ENCODE results near the gene MGST3.
"Not testable (repeated sequence)": the region's sequence is repeated elsewhere in the genome, so short reads cannot be mapped to it uniquely, and the experiment has no call there.

MGST3 gene

DNA sequence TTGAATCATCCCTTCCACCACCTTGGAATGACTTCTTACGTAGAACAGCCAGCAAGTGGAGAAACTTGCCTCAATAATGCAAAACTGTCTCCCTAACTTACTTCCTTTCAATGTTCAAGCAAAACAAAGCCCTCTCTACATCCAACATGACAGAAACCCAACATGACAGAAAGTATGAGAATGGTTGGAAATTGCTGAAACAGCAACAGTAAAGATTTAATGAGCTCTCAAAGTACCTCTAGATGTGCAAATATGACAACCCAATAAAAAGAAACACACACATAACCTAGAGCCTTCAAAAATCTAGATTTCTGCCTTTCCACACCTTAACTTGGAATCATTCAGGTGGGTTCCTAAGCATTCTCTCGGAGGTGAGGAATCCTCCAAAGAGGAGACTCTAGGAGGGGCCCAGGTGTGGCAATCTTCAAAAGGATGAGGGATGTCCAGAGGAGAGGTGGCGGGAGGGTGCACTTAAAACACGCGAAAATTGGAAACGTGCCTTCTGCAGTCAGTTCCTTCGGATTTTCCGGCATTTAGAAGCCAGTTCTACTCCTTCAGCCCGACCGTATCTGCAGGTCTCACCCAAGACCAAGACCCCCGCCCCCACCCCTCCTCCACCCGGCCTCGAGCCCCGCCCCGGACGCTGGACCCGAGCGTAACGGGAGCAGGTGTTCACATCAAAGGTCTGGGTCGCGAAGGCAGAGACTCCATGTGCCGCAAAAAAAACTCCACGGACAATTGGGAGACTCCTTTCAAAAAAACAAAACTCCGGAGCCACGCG is 996 bp upstream of the MGST3 start:
- peak in 1 of 2 experiments; percentile 7 for DNase-seq

DNA sequence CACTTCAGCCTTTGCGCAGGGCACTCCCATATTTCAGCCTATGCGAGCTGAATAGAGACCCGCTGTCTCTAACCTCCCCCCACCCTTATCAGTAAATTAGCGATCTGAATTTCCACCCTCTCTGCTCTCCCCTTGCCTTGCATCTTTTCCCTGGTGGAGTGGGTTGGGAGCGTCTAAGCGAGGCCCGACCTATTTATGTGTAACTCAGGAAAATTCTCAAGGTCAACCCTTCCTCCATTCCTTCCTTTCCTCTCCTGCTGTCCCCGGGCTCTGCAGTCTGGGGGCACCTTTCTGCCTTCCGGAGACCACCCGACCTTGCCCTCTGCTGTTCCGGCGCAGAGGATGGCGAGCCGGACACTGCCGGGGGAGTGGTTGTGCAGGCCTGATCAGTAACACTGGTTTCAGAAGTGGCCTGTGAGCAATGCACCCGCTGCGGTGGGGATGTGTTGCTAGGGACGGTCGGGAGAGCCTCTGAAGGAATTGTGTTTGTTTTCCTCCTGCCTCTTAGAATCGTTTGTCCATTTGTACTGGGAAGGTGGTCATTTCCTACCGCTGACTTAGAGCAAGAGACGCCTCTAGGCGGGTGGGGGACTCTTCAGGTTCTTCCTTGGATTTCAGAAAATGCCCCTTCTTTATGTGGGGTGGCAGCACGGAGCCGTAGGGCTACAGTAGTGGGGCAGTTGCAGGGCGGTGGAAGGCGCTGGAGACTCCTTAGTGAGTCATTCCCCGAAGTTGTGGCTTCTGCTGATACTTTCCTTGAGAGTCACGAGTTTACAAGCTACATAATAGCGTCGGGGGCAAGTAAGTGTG is 513 bp downstream of the MGST3 start:
- DNase-seq, result peak; percentile 45 to 67

DNA sequence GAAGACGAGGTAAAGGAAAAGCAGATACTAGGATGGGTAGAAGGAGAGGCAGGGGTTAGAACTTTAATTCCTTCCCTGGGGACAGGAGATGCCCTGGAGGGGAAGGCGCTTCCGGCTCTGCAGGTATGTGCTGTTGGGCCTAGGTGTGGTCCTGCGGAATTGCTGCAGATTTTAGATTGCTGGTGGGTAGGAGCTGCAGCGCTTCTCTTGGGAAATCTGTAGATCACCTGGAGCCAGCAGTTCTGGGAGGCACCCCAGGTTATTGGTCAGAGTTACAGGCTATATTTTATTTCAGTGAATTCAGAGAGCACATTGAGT is 1.1 kb downstream of the MGST3 start:
- no peak for DNase-seq

DNA sequence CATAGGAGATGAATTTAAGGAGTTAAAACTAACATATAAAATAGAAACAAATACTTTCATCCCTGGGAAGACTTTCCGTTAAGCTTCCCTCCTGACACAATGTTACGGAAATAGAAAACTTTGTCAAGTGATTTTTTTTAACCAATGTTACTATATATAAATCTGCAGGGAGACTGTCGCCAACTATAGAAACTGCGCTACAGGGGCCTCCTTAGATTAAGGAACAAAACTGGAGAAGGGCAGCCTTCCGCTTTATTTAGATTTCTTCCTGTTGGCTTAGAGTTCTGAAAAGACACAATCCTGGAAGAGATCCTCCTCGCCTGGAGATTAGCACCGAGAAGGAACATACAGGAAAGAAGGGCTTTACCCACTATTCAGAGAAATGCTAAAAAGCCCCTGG is 1.5 kb downstream of the MGST3 start:
- DNase-seq, result peak; percentile 11 to 12

DNA sequence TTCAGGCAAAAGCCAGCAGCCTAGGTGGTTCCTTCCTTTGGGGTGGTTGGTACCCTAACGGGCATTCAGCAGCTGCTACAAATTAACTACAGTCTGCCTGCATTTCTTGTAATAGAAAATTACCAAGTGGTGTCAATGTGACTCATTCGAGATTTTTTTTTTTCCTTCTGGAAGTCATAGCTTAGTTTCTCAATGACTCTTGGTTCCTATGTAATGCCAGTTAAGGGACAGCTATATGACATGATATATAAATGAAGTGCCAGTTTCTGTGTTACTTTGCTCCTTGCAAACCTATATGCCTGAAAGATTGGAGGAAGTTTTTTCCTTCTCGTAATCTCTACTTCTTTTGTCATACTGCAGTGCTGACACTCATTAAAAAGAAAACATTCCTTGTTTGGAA is 2.6 kb downstream of the MGST3 start:
- DNase-seq, result peak in 1 of 2 experiments; percentile 21

DNA sequence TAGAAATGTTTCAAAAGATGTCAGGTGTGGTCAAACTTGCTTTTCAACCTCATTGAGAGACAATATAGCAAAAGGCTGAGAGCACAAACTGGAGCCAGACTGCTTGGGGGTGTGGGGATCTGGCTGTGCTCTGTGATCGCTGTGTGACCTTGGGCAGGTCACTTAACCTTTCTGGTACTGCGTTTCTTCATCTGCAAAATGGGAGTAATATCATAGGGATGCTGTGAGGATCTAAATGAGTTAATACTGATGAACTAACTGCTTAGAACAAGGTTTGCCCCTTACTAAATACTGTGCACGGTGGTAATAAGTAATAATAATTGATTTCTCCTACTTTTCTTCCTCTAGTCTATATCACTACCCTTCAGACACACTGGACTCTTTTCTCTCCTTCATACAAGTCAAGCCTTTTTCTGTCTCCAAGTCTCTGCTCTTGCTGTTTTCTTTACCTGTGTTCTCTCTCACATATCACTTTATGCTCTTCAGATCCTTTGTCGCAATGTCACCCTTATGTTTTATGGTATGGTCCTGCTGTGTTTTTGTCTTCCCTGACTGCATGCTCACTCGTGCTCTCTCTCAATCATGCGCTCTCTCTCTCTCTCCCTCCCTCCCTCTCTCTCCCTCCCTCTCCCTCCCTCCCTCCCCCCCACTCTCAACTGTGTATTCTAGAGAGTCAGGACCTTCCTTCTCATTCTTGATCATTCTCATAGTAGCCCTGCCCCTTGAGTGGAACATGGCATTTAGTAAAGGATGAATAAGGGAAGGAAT is 3.3 kb downstream of the MGST3 start:
- DNase-seq, result no peak

DNA sequence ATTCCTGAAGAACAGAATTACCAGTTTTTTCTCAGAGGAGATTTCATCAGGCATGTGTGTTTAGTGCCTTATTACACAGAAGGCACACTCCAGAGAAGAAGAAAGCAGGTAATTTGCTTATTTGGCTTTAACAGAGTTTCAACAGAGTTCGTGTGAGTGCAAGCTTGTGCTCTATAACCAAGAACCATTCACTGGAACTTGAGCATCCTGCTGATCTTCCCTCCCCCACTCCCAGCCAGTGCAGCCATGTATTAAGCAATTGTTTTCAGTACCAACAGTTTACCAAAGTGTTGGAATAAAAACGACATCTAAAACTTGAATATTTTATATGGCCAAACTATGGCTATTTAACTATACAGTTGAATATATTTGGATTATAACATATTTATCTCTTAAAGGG is 4.3 kb downstream of the MGST3 start:
- no peak for DNase-seq

DNA sequence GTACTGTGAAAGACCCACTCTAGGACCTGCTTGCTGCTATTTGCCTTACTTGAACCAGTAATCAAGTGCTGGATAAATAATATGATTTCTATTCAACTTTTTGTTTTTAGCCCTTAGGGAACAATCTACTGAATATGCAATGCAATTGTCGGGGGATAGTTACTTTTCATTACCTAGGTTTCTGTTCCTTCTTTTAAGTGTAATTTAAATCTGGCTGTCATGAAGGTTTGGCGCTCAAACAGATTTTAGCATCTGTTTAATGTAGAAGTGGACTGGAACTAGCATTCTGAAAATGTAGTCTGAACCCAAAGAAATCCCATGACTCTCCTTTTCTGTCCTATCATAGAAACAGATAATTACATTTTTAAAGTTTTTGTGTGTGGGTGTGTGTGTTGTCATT is 4.8 kb downstream of the MGST3 start:
- no peak for DNase-seq

DNA sequence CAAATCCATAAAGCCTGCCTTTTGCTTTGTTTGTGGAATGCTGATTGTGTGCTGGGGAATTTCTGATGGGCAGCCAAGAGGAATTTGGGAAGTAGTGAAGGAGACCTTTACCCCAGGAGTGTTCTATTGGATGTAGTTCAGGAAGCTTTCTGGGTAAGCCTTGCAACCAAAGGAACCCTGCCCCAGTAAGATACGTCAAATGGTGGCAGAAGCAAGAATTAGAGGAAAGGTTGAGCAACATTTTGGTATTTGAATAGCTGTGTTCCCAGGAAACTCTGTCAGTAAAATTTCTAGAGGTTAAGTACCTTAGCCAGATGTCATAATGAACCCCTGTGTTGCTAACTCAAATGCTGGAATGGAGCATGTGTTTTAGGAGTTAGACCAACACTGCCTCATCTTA is 6.4 kb downstream of the MGST3 start:
- no peak for DNase-seq

DNA sequence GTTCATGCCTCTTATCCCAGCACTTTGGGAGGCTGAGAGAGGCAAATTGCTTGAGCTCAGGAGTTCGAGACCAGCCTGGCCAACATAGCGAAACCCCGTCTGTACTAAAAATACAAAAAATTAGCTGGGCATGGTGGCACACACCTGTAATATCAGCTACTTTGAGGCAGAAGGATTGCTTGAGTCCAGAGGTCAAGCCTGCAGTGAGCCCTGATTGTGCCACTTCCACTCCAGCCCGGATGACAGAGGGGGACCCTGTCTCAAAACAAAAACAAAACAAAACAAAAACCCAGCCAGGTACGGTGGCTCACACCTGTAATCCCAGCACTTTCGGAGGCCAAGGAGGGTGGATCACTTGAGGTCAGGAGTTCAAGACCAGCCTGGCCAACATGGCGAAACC is 7.2 kb downstream of the MGST3 start:
- not testable (repeated sequence) for DNase-seq

DNA sequence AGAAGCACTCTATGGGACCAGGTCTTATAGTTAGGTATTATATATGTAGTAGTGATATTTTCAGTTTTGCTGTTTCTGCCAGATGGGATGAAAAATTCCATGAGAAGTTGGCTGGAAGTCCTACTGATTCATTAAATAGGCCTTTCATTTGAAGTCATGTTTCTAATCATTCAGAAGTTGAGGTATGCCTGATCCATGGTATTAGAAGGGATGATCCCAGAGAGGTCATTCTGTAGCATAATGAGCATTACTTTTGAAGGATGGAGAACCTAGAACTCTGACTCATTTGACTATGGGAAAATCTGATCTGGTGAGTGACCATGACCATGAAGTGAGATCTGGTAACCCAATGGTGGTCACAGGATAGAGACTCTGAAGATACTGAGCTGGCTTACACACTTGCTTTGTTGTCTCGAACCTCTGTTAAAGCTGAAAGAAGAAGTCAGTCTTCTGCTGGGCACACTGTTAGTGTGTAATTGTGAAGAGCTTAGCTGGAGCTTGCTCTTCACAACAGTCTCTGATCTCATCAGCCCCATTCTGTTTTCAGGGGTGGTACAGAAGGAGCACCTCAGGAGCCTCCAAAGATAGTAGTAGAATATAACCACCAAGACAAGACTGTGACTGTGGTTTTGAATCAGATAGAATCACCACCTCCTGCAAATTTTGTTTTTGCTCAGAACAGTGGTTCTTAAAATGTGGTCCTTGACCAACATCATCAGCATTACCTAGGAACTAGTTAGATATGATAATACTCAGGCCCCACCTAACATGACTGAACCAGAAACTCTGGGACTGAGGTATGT is 9.0 kb downstream of the MGST3 start:
- no peak for DNase-seq

DNA sequence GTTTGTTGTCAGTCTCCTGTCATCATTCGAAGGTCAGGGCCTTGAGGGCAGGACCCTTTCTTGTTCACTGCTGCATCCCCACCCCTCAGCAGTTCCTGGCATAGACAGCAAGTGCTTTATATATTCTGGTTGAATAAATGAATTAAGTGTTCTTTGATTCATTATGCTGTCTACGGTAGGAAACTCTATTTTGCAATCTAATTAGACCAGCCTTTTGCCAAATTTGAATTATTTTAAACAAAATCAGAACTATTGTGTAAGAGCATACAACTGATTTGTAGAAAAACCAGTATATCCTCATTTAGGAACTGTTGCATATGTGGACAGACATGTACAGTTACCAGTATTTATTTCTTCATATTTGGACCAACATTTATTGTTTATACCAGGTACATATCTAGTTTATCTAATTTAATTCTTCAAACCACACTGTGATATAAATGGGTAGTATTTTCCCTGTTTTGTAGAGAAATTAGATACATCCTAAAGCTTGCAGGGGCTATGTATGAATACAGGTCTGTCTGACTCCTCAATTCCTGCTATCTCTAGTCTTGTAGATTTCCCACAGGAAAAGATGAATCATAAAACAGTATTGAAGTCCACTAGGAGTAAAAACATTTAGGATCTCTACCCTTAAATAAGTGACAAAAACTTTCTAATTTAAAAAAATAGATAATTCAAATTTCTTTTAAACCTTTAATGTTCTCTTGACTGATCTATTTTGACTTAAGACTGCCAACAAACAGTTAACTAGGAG is 10.4 kb downstream of the MGST3 start:
- DNase-seq, result no peak

DNA sequence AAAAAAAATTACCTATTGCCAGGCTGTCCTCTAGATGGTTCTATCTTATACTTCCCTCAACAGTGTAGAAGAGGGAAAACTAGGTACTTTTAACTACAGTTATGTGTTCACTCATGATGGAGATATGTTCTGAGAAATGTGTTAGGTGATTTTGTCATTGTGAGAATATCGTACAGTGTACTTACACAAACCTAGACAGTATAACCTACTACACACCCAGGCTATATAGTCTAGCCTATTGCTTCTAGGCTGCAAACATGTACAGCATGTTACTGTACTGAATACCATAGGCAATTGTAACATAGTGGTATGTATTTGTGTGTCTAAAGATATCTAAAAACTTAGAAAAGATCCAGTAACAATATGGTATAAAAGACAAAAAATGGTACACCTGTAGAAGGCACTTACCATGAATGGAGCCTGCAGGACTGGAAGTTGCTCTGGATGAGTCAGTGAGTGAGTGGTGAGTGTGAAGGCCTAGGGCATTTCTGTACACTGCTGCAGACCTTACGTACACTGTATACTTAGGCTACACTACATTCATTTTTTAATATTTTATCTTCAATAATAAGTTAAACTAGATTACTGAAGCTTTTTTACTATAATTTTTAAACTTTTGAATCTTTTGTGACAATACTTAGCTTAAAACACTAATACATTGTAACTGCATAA is 13.2 kb downstream of the MGST3 start:
- no peak for DNase-seq

DNA sequence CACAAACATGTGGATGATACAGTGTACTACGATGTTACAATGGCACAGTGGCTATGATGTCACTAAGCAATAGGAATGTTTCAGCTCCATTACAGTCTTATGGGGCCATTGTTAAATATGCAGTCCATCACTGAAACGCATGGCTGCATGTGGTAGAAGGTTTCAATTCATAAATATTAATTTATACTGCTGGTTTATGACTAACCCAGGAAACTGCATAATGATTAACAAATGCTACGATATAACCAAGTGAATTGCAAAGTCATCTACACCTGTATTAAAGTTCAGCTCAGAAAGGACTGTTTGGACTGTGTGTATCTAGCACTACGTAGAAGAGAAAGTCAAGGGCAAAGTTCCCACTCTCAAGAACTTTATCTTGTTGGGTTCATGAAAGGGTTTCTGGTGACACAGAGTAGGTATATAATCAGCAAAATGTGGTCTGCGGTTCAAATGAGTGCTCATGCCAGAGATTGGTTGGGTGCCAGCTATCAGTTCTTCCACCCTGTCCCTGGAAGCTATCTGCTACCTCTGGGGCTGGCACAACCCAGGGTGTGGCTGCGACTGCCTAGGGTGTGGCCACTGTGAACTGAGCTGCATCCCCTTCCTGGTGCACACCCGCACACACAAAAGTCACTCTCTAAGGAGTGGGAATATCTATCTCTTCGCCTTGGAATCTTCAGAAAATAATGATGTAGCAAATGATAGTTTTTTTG is 14.8 kb downstream of the MGST3 start:
- no peak for DNase-seq

DNA sequence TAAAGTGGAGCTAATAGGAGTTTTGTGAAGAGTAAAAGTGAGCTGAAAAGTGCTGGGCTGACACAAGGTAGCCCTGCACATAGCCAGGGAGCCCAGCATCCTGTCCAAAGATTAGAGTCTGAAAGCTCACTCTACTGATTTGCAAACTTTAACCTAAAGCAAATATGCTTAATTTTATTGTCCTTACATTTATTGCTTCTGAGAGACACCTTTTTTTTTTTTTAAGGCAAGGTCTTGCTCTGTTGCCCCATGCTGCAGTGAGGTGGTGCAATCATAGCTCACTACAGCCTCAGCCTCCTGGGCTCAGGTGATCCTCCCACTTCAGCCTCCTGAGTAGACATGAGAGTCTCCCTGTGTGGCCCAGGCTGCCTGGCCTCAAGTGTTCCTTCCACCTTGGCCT is 16.5 kb downstream of the MGST3 start:
- no peak for DNase-seq

DNA sequence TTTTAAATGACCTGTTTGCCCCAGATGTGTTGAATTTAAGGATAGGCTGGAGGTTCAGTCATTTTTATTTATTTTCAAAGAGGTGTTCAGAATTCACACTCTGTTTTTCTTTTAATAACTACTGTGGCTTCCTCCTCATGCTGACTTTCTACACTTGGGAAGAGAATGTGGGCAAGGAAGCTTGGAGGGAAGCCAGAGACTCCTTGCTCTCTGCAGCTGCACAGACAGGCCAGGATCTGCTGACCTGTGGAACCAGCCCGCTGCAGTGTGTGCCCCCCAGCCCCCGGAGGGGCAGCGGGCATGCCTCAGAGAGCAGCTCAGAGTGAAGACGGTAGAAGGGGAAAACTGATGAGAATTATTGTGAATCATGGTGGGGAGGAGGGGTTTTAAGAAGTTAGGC is 16.9 kb downstream of the MGST3 start:
- no peak for DNase-seq

DNA sequence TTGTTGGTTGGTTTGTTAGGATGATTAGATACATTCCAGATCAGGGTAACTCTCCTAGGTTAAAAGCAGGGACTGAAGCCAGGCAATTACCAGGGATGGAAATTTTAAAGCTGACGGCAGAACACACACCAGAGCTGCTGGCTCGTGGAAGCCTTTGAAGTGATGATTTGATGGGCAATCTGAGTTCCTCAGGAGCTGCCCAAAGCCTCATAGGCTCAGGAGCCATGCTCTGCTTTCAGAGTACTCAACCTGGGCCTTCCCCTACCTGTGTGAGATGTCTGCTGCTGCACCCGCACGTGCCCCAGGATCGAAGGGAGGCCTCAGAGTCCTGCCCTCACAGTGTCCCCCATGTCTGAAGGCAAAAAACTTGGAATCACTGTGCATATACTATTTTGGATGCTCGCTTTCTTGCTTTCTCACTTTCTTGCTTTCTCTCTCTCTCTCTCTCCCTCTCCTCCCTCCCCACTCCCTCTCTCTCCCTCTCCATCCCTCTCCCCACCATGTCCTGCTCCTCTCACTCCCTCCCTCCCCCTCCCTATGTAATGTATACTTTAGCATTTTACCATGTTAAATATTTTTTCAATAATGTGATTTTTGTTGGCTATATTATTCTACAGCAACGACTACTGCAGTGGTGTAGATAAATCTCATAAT is 18.0 kb downstream of the MGST3 start:
- no peak for DNase-seq

DNA sequence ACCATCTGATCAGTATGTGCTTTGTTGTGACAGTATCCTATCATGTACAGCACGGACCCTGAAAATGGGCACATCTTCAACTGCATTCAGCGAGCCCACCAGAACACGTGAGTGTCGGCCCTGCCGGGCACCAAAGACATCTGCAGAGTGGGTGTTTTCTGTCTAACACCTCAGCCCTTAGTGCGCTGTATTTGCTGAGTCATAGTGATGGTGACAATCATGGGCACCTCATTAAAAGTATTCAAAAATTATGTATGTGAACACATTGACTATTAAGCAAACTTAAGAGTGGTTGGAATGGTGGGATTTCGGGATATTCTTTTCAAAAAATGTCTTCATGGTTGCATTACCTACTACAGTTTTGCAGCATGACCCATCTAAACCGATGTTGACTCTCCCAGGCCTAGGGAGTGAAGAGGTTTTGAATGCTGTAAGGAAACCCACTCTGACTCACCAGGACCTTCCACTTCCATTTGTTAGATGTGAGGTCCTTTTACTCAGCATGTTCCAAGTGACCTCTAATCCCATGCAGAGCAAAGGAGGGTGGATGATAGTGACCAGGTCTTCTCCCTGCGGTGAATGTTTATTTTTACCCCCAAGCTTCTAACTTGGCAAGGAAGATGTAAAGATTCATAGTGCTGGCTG is 20.1 kb downstream of the MGST3 start:
- no peak for DNase-seq

DNA sequence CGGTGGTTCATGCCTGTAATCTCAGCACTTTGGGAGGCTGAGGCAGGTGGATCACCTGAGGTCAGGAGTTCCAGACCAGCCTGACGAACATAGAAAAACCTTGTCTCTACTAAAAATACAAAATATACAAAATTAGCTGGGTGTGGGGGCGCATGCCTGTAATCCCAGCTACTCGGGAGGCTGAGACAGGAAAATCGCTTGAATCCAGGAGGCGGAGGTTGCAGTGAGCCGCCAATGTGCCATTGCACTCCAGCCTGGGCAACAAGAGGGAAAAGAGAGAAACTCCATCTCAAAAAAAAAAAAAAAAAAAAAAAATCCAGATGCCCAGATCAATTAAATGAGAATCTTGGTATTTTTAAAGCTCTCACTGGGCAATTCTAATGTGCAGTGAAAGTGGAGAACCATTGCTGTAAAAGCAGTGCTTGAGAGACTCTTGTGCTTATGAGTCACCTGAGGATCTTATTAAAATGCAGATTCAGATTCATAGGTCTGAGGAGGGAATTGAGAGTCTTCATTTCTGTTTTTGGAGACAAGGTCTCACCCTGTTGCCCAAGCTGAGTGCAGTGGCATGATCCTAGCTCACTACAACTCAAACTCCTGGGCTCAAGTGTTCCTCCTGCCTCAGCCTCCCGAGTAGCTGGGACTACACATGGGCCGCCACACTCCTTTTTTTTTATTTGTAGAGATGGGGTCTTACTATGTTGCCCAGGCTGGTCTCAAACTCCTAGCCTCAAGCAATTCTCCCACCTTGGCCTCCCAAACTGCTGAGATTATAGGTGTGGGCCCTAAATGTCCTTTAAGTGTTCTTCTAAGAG is 27.9 kb downstream of the MGST3 start:
- DNase-seq, result not testable (repeated sequence)

Measured in AML-193 (cell line).